SK-N-SH treated with all-trans-retinoic acid at 6 μM for 48 hours (cell line): ENCODE results near the gene FHL1.
A peak's percentile ranks its signal among the peaks of the same experiment; 100 is the strongest.

Experiments
- ATAC-seq: fragments of 200-7000 bp; cut with Tn5 transposase; 3 replicates; pipeline ENCODE4 v1.9.1; 2020; ENCODE audit warnings: mild to moderate bottlenecking, moderate library complexity
- BACH2 ChIP-seq: fragments of 250-450 bp; sonication (Bioruptor Pico); IDR thresholded peaks from 2 replicates; pipeline ENCODE4 v1.9.0; 2021; ENCODE audit warnings: mild to moderate bottlenecking, borderline replicate concordance
- CREB5 ChIP-seq: fragments of 250-450 bp; sonication (Bioruptor Pico); IDR thresholded peaks from 2 replicates; pipeline ENCODE4 v1.5.1; 2020; ENCODE audit warnings: low read depth, mild to moderate bottlenecking, moderate library complexity
- CSDC2 ChIP-seq: fragments of 250-450 bp; sonication (Bioruptor Pico); IDR thresholded peaks from 2 replicates; pipeline ENCODE4 v1.5.0; 2020; ENCODE audit warnings: mild to moderate bottlenecking, moderate library complexity
- CSRNP3 ChIP-seq: fragments of 250-450 bp; sonication (Bioruptor Pico); IDR thresholded peaks from 2 replicates; pipeline ENCODE4 v1.5.1; 2021; ENCODE audit warnings: mild to moderate bottlenecking, moderate library complexity
- ESRRG ChIP-seq: fragments of 250-450 bp; sonication (Bioruptor Pico); IDR thresholded peaks from 2 replicates; pipeline ENCODE4 v1.6.1; 2021; ENCODE audit warnings: mild to moderate bottlenecking
- GLIS3 ChIP-seq: fragments of 250-450 bp; sonication (Bioruptor Pico); IDR thresholded peaks from 2 replicates; pipeline ENCODE4 v1.5.0; 2020; ENCODE audit warnings: mild to moderate bottlenecking, moderate library complexity
- ISL1 ChIP-seq: fragments of 250-450 bp; sonication (Bioruptor Pico); IDR thresholded peaks from 2 replicates; pipeline ENCODE4 v2.1.2; 2022; ENCODE audit warnings: mild to moderate bottlenecking, moderate library complexity
- OSR1 ChIP-seq: fragments of 250-450 bp; sonication (Bioruptor Pico); IDR thresholded peaks from 2 replicates; pipeline ENCODE4 v1.8.0; 2022; ENCODE audit warnings: moderate library complexity, mild to moderate bottlenecking, inconsistent platforms
- PATZ1 ChIP-seq: fragments of 250-450 bp; sonication (Bioruptor Pico); IDR thresholded peaks from 2 replicates; pipeline ENCODE4 v1.8.0; 2020; ENCODE audit warnings: mild to moderate bottlenecking, moderate library complexity, borderline replicate concordance
- POU6F1 ChIP-seq: fragments of 250-450 bp; sonication (Bioruptor Pico); IDR thresholded peaks from 2 replicates; pipeline ENCODE4 v1.8.0; 2021; ENCODE audit warnings: low read depth, mild to moderate bottlenecking, moderate library complexity, borderline replicate concordance
- PPARA ChIP-seq: fragments of 250-450 bp; sonication (Bioruptor Pico); IDR thresholded peaks from 2 replicates; pipeline ENCODE4 v1.5.0; 2020; ENCODE audit warnings: mild to moderate bottlenecking, borderline replicate concordance
- RARB ChIP-seq: fragments of 250-450 bp; sonication (Bioruptor Pico); IDR thresholded peaks from 2 replicates; pipeline ENCODE4 v1.8.0; 2021; ENCODE audit warnings: mild to moderate bottlenecking, moderate library complexity
- SNAI2 ChIP-seq: fragments of 250-450 bp; sonication (Bioruptor Pico); IDR thresholded peaks from 2 replicates; pipeline ENCODE4 v1.5.0; 2020; ENCODE audit warnings: mild to moderate bottlenecking, moderate library complexity
- TCF4 ChIP-seq: fragments of 250-450 bp; sonication (Bioruptor Pico); IDR thresholded peaks from 2 replicates; pipeline ENCODE4 v1.8.0; 2021; ENCODE audit warnings: mild to moderate bottlenecking, moderate library complexity, borderline replicate concordance
- TOX ChIP-seq: fragments of 250-450 bp; sonication (Bioruptor Pico); IDR thresholded peaks from 2 replicates; pipeline ENCODE4 v1.8.0; 2021; ENCODE audit warnings: mild to moderate bottlenecking, moderate library complexity, borderline replicate concordance
- TSHZ2 ChIP-seq: fragments of 250-450 bp; sonication (Bioruptor Pico); IDR thresholded peaks from 2 replicates; pipeline ENCODE4 v1.5.0; 2020; ENCODE audit warnings: mild to moderate bottlenecking, moderate library complexity
- ZFP3 ChIP-seq: fragments of 250-450 bp; sonication (Bioruptor Pico); IDR thresholded peaks from 2 replicates; pipeline ENCODE4 v1.5.0; 2020; ENCODE audit warnings: mild to moderate bottlenecking, moderate library complexity
- ZFP30 ChIP-seq: fragments of 450-650 bp; formaldehyde crosslinking; IDR thresholded peaks from 2 replicates; pipeline ENCODE4 v1.5.0; 2022; ENCODE audit warnings: mild to moderate bottlenecking, moderate library complexity
- ZNF565 ChIP-seq: fragments of 450-650 bp; formaldehyde crosslinking; conservative IDR thresholded peaks from 2 replicates; pipeline ENCODE4 v1.5.0; 2020; ENCODE audit warnings: low read depth, mild to moderate bottlenecking, moderate library complexity
- ZNF70 ChIP-seq: fragments of 450-650 bp; formaldehyde crosslinking; IDR thresholded peaks from 2 replicates; pipeline ENCODE4 v1.5.0; 2020; ENCODE audit warnings: mild to moderate bottlenecking, moderate library complexity
- ZNF8 ChIP-seq: fragments of 450-650 bp; formaldehyde crosslinking; IDR thresholded peaks from 2 replicates; pipeline ENCODE4 v1.5.0; 2020; ENCODE audit warnings: mild to moderate bottlenecking, moderate library complexity

FHL1 gene

GRCh38 chrX:136250191-136251040 is 103.1 kb downstream of the FHL1 start:
- ATAC-seq, result peak; percentile 78
- TF ChIP-seq PPARA (CRISPR knock-in tag), result no peak
- no peak for TF ChIP-seq ESRRG (CRISPR knock-in tag)
- no peak for TF ChIP-seq ZNF8 (CRISPR knock-in tag)
- no peak for TF ChIP-seq ZFP3 (CRISPR knock-in tag)
- no peak for TF ChIP-seq GLIS3 (CRISPR knock-in tag)
- TF ChIP-seq CREB5 (CRISPR knock-in tag), result no peak
- TF ChIP-seq ZFP30, result no peak

GRCh38 chrX:136251041-136251991 is 104.0 kb downstream of the FHL1 start, which contains the start of gene MAP7D3:
Gene MAP7D3 (minus strand): TSS chrX:136251400. CDS start chrX:136251358, 42 bp downstream.
- peak; percentile 91 for ATAC-seq
- TF ChIP-seq POU6F1 (CRISPR knock-in tag) (no peak), ZNF565 (CRISPR knock-in tag) (no peak), RARB (CRISPR knock-in tag) (no peak), PPARA (CRISPR knock-in tag) (no peak), BACH2 (no peak), ISL1 (CRISPR knock-in tag) (no peak), PATZ1 (CRISPR knock-in tag) (no peak), TOX (CRISPR knock-in tag) (no peak), ZFP3 (CRISPR knock-in tag) (no peak), OSR1 (CRISPR knock-in tag) (no peak), CSRNP3 (CRISPR knock-in tag) (no peak), TSHZ2 (CRISPR knock-in tag) (no peak), ZNF70 (no peak), CSDC2 (no peak), SNAI2 (CRISPR knock-in tag) (no peak), TCF4 (CRISPR knock-in tag) (no peak), ZFP30 (no peak)
